PC-9 (cell line): Measurements from ENCODE around the gene TRAF3. TPM values are rescaled to one million over a fixed set of nuclear protein-coding genes. Genes with fewer than 3 reads are reported as not detected.

Experiments
- BruUV-seq: library from RNA; stranded (reverse); fragments of 400-500 nt; replicated peaks from 2 replicates; lab custom pipeline; 2021; lab: Mats Ljungman, UMichigan
- CTCF ChIA-PET: fragments of 300-600 bp; sonication (Branson Sonifier 250); formaldehyde crosslinking; loops from one replicate; lab custom pipeline; 2022; ENCODE audit warnings: antibody characterized with exemption; lab: Charles Lee
- POLR2A ChIA-PET: fragments of 300-600 bp; sonication (Branson Sonifier 250); formaldehyde crosslinking; loops from one replicate; lab custom pipeline; 2022; ENCODE audit warnings: antibody characterized with exemption; ENCODE audit not compliant: unreplicated experiment; lab: Charles Lee
- DNase-seq, 2 experiments: peaks; one replicate each; pipeline versions ENCODE4 v3.0.0 to v3.0.0-alpha.2; 2015 to 2022; ENCODE audit warnings: mixed read lengths in 1 of 2
- H2AFZ ChIP-seq: fragments of 200-600 bp; sonication (generic); 2 replicates; pipeline ENCODE4 v1.8.1; 2017; ENCODE audit warnings: antibody characterized with exemption
- H3F3A ChIP-seq: fragments of 200-600 bp; sonication (generic); 2 replicates; pipeline ENCODE4 v1.8.1; 2017; ENCODE audit warnings: antibody characterized with exemption, mild to moderate bottlenecking, low read depth; ENCODE audit not compliant: insufficient read depth
- H3K27ac ChIP-seq: fragments of 200-600 bp; sonication (generic); 2 replicates; pipeline ENCODE4 v1.6.1; 2016; ENCODE audit warnings: mixed run types
- H3K27me3 ChIP-seq: fragments of 200-600 bp; sonication (generic); 2 replicates; pipeline ENCODE4 v1.6.1; 2016; ENCODE audit warnings: low read depth, mixed run types; ENCODE audit not compliant: insufficient read depth
- H3K36me3 ChIP-seq: fragments of 200-600 bp; sonication (generic); 2 replicates; pipeline ENCODE4 v1.6.1; 2016; ENCODE audit warnings: low read depth, mixed run types
- H3K4me1 ChIP-seq: fragments of 200-600 bp; sonication (generic); replicated peaks from 2 replicates; pipeline ENCODE4 v1.6.1; 2016; ENCODE audit warnings: mixed run types; ENCODE audit not compliant: insufficient read depth
- H3K4me2 ChIP-seq: fragments of 200-600 bp; sonication (generic); 2 replicates; pipeline ENCODE4 v1.6.1; 2017; ENCODE audit warnings: mixed run types
- H3K4me3 ChIP-seq: fragments of 200-600 bp; sonication (generic); 2 replicates; pipeline ENCODE4 v1.6.1; 2016; ENCODE audit warnings: mixed run types
- H3K79me2 ChIP-seq: fragments of 200-600 bp; sonication (generic); 2 replicates; pipeline ENCODE4 v1.6.1; 2017; ENCODE audit warnings: low read depth, mixed run types
- H3K9me2 ChIP-seq: fragments of 200-600 bp; sonication (generic); 2 replicates; pipeline ENCODE4 v1.8.1; 2017; ENCODE audit warnings: mild to moderate bottlenecking; ENCODE audit not compliant: insufficient read depth
- H3K9me3 ChIP-seq: fragments of 200-600 bp; sonication (generic); 2 replicates; pipeline ENCODE4 v1.8.1; 2016; ENCODE audit warnings: low read depth; ENCODE audit not compliant: insufficient read depth
- H4K20me1 ChIP-seq: fragments of 200-600 bp; sonication (generic); 2 replicates; pipeline ENCODE4 v1.8.1; 2017; ENCODE audit not compliant: insufficient read depth
- CTCF ChIP-seq: fragments of 200-600 bp; sonication (generic); conservative IDR thresholded peaks from 2 replicates; pipeline ENCODE4 v1.6.1; 2017; ENCODE audit warnings: mixed run types, antibody characterized with exemption, mild to moderate bottlenecking, moderate library complexity
- EZH2 ChIP-seq: fragments of 200-600 bp; sonication (generic); IDR thresholded peaks from 2 replicates; pipeline ENCODE4 v1.8.0; 2017; ENCODE audit warnings: antibody characterized with exemption, low read depth
- intact Hi-C: fragments of 100-400 bp; cut with micrococcal nuclease; formaldehyde crosslinking; loops from one replicate; pipeline ENCODE4 v1.10.0; 2022; ENCODE audit not compliant: unreplicated experiment
- total RNA-seq: library from RNA; stranded (reverse); gene quantifications from 2 replicates; pipeline ENCODE4 v1.2.3, GENCODE V29; 2021

The TRAF3 gene
- total RNA-seq, 1 experiment from 2014 or later, result 41.3 TPM

GRCh38 chr14:102781063-102781462 is 3.8 kb downstream of the TRAF3 start:
- ChIA-PET CTCF (no interaction called here), POLR2A (no interaction called here)
- intact Hi-C loops, result no loop called here
- BruUV-seq, result no TSS peak
- no peaks in the 10 kb centered on the region for H3K36me3 ChIP-seq
- peaks cover 21% of the 10 kb centered on the region for H3K4me1 ChIP-seq
- TF ChIP-seq CTCF (no peak), EZH2 (no peak)
- H3K4me3 ChIP-seq, result no peak overlapping the region
- H3F3A ChIP-seq, result peaks cover 13% of the 10 kb centered on the region
- H3K27ac ChIP-seq, result no peak overlapping the region
- no peak overlapping the region for H2AFZ ChIP-seq
- no peaks in the 10 kb centered on the region for H3K9me3 ChIP-seq
- H3K79me2 ChIP-seq, result peaks cover 79% of the 10 kb centered on the region
- no peak overlapping the region for H3K4me2 ChIP-seq
- no peaks in the 10 kb centered on the region for H3K9me2 ChIP-seq
- no peaks in the 10 kb centered on the region for H3K27me3 ChIP-seq
- no peak for DNase-seq
- peaks cover 38% of the 10 kb centered on the region for H4K20me1 ChIP-seq

- no peaks in the 10 kb centered on the region for H3K27me3 ChIP-seq
- H4K20me1 ChIP-seq, result peaks cover 41% of the 10 kb centered on the region
- TF ChIP-seq EZH2 (no peak), CTCF (no peak)
- H2AFZ ChIP-seq, result no peak overlapping the region
- H3F3A ChIP-seq, result peaks cover 5% of the 10 kb centered on the region; the same call in 1 of the 2 replicates
- H3K36me3 ChIP-seq, result no peaks in the 10 kb centered on the region
- no peak overlapping the region for H3K4me2 ChIP-seq
- H3K9me3 ChIP-seq, result no peaks in the 10 kb centered on the region
- no peak for DNase-seq
- peaks cover 15% of the 10 kb centered on the region for H3K4me1 ChIP-seq
- no peak overlapping the region for H3K4me3 ChIP-seq
- H3K79me2 ChIP-seq, result peaks cover 96% of the 10 kb centered on the region
- intact Hi-C loops, result loop anchor here (2.0 kb wide), 1 partner anchor 136 kb away; no protein-coding TSS in a partner anchor
- no TSS peak for BruUV-seq
- POLR2A ChIA-PET, result interaction anchor here (0.5 to 0.7 kb wide), 2 partner anchors 10 to 1077 kb away, joined by 10 to 36 read pairs; no protein-coding TSS in a partner anchor
- H3K9me2 ChIP-seq, result no peaks in the 10 kb centered on the region
- H3K27ac ChIP-seq, result no peak overlapping the region
- CTCF ChIA-PET, result no interaction called here
Measured at GRCh38 chr14:102782974-102783373, 5.7 kb downstream of the TRAF3 start.

- Histone ChIP-seq H3K4me1 (peaks cover under 1% of the 10 kb centered on the region), H4K20me1 (peaks cover 34% of the 10 kb centered on the region), H2AFZ (no peak overlapping the region), H3K36me3 (no peaks in the 10 kb centered on the region), H3K4me3 (no peak overlapping the region), H3K79me2 (peaks cover 93% of the 10 kb centered on the region), H3K27me3 (no peaks in the 10 kb centered on the region), H3K4me2 (no peak overlapping the region), H3K9me3 (no peaks in the 10 kb centered on the region), H3F3A (no peaks in the 10 kb centered on the region), H3K27ac (no peak overlapping the region), H3K9me2 (no peaks in the 10 kb centered on the region)
- no TSS peak for BruUV-seq
- ChIA-PET CTCF (interaction anchor here (0.6 kb wide), 1 partner anchor 119 kb away, joined by 4 read pairs; no protein-coding TSS in a partner anchor), POLR2A (interaction anchor here (0.6 kb wide), 1 partner anchor 161 kb away, joined by 3 read pairs; no protein-coding TSS in a partner anchor)
- no peak for TF ChIP-seq CTCF
- no peak for TF ChIP-seq EZH2
- no peak for DNase-seq
- intact Hi-C loops, result no loop called here
Measured at GRCh38 chr14:102784892-102785594, 7.8 kb downstream of the TRAF3 start.
